DMS79 (cell line): Measurements from ENCODE around the gene HMCN1.

Experiments
- DNase-seq: peaks from one replicate; lab custom pipeline; 2025; lab: John Stamatoyannopoulos, UW

Gene HMCN1

GRCh38 chr1:185966471-185966870, 232.3 kb downstream of the HMCN1 start:
- DNase-seq: no peak

- DNase-seq: no peak
These were observed 234.8 kb downstream of the HMCN1 start for GRCh38 chr1:185969028-185969427.

- no peak for DNase-seq
These were observed 235.4 kb downstream of the HMCN1 start for GRCh38 chr1:185969524-185969991.

GRCh38 chr1:185971688-185972087, 237.5 kb downstream of the HMCN1 start:
- no peak for DNase-seq

GRCh38 chr1:185972096-185972850, 238.1 kb downstream of the HMCN1 start:
- DNase-seq: no peak

- DNase-seq: no peak
These were observed 239.5 kb downstream of the HMCN1 start for GRCh38 chr1:185973645-185974044.

- DNase-seq: no peak
These were observed 240.4 kb downstream of the HMCN1 start for GRCh38 chr1:185974367-185975170.

- no peak for DNase-seq
These were observed 246.7 kb downstream of the HMCN1 start for GRCh38 chr1:185980891-185981290.

- no peak for DNase-seq
These were observed 250.1 kb downstream of the HMCN1 start for GRCh38 chr1:185984113-185984836.

GRCh38 chr1:185987611-185988321, 253.6 kb downstream of the HMCN1 start:
- DNase-seq: no peak

- no peak for DNase-seq
These were observed 256.4 kb downstream of the HMCN1 start for GRCh38 chr1:185990565-185990964.

GRCh38 chr1:185991266-185991665, 257.1 kb downstream of the HMCN1 start:
- DNase-seq: no peak

GRCh38 chr1:185996211-185996610, 262.0 kb downstream of the HMCN1 start:
- no peak for DNase-seq

GRCh38 chr1:185998391-185998790, 264.2 kb downstream of the HMCN1 start:
- no peak for DNase-seq

GRCh38 chr1:186002406-186002805, 268.2 kb downstream of the HMCN1 start:
- no peak for DNase-seq

GRCh38 chr1:186009039-186009737, 275.0 kb downstream of the HMCN1 start:
- DNase-seq: no peak

- DNase-seq: no peak
These were observed 280.3 kb downstream of the HMCN1 start for GRCh38 chr1:186014370-186015037.

GRCh38 chr1:186016856-186017255, 282.7 kb downstream of the HMCN1 start:
- DNase-seq: no peak

GRCh38 chr1:186022184-186022583, 288.0 kb downstream of the HMCN1 start:
- no peak for DNase-seq

- no peak for DNase-seq
These were observed 292.8 kb downstream of the HMCN1 start for GRCh38 chr1:186026946-186027345.

- DNase-seq: no peak
These were observed 293.4 kb downstream of the HMCN1 start for GRCh38 chr1:186027621-186028020.
